NCI-H2227 treated with DMSO at 0.1 percent for 48 hours (cell line): ENCODE data around the gene SLC6A3.
"Not testable (repeated sequence)": the region's sequence is repeated elsewhere in the genome, so short reads cannot be mapped to it uniquely, and the experiment has no call there.

Experiments used
- DNase-seq: peaks from one replicate; lab custom pipeline; 2025; lab: John Stamatoyannopoulos, UW

The SLC6A3 gene

DNA sequence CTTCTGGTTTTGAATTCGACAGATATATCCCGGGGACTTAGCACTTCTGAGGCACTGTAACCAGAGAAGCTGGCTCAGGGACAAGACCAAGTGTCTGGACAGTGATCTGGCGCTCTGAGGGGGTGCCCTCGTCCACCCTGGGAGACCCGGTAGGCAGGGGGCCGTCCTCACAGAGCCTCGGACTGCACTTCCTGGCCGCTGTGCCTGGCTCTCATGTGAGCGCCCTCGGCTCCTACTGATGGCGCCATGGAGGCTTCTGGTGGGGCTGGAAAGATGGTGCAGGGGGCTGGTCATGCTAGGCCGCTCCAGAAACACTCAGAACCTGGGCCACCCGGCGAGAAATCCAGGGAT is 18.8 kb upstream of the SLC6A3 start:
- DNase-seq, result no peak

DNA sequence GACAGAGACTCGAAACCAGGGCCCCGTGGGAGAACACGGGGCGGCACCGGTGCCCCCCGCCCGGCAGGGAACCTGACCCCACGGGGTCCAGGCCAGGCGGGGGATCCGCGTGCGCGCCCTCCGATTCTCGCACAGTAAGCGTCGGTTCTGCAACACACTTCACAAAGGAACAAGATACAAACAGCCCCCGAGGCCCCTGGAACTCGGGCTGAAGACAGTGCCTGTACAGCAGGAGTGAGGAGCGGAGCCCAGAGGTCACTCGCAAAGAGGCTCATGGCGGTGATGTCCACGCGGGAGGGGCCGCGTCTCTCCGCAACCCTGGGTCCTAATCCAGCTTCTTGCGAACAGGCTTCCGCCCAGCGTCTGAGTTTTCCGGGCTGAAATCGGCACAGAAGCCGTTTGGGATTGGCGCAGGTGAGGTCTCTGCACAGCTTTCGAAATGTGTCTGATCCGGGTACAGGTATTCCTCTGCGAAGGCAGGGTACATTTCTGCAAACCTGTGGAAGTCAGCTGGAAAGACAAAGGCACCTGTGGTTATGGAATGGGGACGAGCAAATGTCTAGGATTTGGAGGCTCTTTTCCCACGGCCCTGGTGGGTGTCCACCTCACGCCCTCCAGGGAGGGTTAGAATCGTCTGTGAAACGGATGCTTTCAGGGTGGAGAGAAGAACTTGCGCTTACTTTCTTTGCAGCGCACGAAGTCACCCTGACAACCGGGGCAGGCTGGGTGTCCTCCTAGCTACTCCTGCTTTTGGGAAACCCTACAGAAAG is 18.3 kb upstream of the SLC6A3 start:
- DNase-seq, result no peak

GRCh38 chr5:1462358-1462757 is 17.1 kb upstream of the SLC6A3 start:
- peak; percentile 57 for DNase-seq

DNA sequence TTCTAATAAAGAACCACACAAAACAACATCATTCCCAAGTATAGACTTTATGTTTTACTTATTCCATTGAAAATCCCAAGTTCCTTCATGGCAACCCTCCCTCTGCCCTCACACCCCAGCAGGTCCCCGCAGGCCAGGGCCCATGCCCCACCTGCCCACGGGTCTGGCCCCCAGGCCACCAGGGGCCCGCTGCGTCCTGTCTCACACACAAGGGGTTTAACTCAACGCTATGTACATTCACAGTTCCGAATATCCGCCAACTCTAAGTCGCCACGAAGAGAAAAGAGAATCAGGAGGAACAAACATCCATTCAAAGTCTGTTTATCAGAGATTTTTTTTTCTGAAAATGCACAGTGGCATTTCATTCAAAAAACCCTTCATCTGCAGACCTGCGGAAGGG is 16.2 kb upstream of the SLC6A3 start:
- DNase-seq, result no peak

GRCh38 chr5:1460054-1460682 is 14.9 kb upstream of the SLC6A3 start:
- DNase-seq, result no peak

DNA sequence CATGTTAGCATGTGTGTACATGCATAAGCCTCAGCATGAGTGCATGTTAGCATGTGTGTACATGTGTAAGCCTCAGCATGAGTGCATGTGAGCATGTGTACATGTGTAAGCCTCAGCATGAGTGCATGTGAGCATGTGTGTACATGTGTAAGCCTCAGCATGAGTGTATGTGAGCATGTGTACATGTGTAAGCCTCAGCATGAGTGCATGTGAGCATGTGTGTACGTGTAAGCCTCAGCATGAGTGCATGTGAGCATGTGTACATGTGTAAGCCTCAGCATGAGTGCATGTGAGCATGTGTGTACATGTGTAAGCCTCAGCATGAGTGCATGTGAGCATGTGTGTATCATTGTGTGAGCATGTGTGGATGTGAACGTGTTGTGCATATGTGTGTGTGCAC is 14.2 kb upstream of the SLC6A3 start:
- not testable (repeated sequence) for DNase-seq

DNA sequence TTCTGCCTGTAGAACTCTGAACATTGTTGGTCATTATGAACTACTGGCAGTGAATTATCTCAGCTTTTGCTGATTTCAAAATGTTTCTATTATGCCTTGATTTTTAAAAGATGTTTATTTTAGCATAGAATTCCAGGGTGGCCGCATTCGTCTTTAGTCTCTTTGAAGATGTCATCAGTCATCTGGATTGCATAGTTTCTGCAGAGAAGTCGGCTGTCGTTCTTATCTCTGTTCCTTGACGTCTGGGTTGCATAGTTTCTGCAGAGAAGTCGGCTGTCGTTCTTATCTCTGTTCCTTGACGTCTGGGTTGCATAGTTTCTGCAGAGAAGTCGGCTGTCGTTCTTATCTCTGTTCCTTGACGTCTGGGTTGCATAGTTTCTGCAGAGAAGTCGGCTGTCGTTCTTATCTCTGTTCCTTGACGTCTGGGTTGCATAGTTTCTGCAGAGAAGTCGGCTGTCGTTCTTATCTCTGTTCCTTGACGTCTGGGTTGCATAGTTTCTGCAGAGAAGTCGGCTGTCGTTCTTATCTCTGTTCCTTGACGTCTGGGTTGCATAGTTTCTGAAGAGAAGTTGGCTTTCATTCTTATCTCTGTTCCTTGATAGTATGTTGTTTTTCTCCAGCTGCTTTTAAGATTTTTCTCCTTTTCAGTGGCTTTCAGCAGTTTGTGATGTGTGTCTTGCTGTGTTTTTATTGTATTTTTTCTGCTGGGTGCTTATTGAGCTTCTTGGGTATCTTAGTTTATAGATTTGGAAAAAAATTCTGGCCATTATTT is 11.1 kb upstream of the SLC6A3 start:
- DNase-seq, result not testable (repeated sequence)

GRCh38 chr5:1453613-1454012 is 8.4 kb upstream of the SLC6A3 start:
- no peak for DNase-seq

DNA sequence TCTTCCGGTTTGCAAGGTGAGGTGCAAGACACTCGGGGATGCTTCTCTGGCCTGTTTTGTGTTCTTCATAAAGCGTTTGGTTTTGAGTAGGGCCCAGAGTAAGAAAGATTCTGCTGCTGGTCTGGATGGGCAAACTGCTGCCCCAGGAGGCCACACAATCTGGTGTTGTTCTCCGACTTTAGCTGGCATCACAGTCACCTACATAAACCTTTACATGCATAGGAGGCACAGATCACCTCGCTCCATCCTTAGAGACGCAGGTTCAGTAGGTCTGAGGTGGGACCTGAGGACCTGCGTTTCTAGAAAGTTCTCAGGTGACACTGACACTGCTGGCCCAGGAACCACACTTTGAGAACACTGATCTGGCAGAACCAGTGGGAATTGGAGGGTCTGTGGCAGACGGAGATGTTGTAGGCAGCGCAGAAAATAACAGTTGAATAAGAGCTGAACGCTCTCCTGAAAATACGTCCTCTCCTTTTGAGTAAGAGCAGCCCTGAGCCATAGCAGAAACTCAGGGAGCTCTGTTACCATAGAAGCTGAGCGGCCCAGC is 3.9 kb upstream of the SLC6A3 start:
- DNase-seq, result no peak

- no peak for DNase-seq
Observed at GRCh38 chr5:1448511-1449011, 3.3 kb upstream of the SLC6A3 start.

DNA sequence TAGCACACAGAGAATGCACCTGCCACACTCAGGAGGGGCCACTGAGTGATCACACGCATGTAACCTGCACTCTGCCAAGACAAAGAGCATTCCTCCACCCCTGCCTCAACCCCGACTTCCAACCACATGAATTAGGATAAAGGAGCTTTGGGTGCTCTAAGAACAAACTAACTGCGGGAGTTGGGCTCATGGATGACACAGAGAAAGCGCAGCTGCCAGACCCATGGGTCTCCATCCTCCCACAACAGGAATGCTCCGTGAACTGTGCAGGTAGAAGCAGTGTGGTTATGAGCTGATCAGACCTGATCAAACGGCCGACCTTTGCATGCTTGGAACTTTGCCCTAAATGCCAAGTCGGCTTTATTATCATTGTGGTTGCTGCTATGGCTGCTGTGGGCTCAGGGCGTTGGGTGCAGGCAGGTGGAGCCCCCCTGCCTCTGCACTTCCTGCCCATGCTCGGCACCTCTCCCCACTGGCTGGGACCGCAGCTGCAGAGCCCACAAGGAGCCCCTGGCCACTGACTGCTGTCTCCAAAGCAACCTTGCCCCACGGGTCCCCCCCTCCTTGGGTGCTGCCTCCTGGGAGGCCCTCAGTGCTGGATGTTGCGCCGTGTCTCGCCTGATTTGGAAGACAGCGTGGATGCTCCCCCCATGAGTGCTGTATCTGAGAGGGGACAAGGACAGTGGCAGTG is 2.6 kb upstream of the SLC6A3 start:
- DNase-seq, result no peak

DNA sequence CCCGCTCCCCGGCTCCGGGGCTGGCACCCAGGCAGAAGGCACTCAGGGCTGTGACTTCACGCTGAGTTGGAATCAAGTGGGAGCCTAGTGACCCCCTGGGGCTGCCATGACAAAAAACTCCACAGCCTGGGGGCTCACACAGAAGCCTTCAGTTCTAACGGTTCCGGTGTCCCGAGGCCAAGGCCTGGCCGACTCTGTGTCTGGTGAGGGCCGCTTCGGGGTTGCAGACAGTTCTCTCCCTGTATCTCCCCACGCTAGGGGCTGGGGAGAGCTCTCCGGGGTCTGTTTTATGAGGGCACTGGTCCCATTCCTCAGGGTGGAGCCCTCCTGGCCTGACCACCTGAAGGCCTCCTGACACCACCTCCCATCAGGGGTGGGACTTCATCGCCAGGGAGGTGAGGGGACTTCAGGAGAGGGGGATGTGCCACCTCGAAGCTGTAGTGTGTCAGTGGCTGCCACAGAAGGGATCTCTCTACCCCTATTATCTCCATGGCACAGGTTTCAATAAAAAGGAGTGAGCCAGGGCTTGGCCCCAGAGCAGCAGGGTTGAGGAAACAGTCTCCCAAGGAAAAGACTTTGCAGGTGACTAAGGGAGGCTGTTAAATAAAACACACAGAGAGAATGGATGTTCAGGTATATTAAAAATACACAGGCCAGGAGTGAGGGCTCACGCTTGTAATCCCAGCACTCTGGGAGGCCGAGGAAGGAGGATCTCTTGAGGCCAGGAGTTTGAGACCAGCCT is 1.5 kb upstream of the SLC6A3 start:
- no peak for DNase-seq

DNA sequence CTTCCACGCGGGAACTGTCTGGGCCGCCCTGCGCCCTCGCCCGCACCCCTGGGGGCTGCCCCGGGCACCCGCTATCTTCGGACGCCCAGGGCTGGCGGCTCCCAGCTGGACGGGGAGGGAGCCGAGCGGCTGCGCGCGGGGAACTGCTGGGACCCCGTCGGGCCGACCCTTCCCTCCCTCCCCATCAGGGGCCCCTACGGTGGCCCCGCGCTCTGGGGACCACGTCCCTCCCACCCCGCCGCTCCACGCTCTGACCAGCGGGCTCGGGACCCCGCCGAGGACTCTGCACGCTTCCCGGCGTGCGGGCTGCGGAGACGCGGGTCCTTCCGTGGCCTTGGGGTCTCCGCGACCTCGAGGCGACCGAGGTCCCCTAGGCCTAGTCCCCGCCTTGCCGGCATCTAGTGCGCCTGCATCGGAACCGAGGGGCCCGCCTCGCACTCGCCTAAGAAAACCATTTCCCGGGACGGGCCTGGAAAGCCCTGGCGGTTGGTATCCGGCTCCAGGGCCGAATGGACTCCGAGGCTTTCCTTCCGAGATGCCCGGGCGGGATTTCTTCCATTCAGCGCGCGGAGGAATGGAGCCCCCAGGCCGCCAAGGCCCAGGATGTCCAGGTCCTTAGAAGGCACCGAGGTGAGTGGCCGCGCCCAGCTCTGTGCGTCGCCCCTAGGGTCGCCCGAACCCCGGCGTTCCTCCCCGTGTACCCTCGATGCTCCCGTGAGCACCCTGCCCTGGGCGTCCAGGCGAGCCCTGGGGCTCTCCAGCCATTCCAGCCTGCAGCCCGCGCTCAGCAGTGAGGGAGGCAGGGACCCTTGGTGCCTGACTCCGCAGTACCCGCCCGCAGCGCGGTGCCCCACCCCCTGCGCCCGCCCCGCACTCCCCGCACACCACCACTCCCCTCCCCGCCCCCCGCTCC is 705 bp upstream of the SLC6A3 start:
- no peak for DNase-seq

GRCh38 chr5:1444361-1445189 is 665 bp downstream of the SLC6A3 start:
- DNase-seq, result no peak

DNA sequence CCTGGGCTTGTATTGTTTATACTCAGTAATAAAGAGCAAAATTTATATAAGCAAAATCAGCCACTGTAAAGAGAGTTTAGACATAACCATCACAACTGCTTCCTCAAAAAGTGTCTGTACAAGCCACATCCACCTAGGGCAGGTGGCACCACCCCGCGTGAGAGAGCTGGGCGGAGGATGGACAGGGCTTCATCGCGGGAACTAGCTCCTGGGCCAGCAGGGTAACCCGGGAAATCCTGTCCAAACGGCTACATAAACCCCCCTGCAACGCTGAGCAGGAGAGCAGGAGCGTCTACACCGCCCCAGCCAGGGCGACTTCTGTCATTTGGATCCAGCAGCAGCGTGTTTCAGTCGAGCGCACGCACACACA is 1.3 kb downstream of the SLC6A3 start:
- DNase-seq, result no peak

- no peak for DNase-seq
Observed at GRCh38 chr5:1443171-1443570, 2.1 kb downstream of the SLC6A3 start.

- no peak for DNase-seq
Observed at GRCh38 chr5:1442222-1443145, 2.8 kb downstream of the SLC6A3 start.

DNA sequence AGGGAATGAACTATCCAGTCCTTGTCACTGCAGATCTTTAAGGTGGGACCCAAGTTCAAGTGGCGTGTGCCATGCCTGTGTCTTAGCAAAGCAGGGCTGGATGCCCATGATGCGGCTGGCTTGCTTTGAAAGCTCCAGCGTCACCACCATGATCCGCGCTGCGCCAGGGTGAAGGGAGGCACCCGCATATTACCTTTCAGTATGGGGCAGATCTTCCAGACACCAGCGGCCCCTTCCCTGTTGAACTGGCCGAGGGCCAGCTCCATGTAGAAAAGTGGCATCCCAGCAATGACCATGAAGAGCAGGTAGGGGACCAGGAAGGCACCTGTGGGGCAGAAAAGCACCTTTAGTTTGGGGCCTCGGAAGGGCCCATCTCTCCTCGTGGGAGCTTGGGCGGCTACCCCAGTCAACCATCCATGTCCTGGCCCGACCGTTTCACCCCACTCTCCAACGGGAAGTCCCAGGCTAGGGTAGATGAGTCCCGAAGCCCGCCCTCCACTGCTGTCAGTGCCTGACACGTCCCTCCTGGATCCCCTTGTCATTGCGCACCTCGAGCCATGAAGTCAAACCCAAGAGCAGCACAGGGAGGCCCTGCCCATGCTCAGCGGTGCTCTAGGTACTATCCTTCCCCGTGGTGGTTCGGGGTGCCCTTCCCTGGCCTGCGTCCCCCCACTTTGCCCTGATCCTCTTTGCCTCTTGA is 3.9 kb downstream of the SLC6A3 start:
- DNase-seq, result no peak
